Superior temporal gyrus (tissue), 1 donor: ENCODE measurements around the gene OTUD1.

Experiments
- DNase-seq: peaks from one replicate; pipeline ENCODE4 v3.0.0-alpha.2; 2016; ENCODE audit errors: extremely low spot score

OTUD1 gene

DNA sequence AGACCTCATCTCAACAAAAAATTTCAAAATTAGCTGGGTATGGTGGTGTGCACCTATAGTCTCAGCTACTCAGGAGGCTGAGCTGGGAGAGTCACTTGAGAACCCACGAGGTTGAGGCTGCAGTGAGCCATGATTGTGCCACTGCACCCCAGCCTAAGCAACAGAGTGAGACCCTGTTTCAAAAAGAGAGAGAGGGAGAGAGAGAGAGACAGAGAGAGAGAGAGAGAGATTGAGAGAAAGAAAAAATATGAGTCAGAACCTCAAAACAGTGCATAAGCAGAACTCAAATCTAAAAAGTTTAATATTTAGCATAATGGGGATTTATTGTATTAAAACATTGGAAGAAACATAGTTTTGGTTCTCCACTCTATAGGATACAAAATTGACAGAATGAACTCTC lies 17.5 kb upstream of the OTUD1 start:
- no peak for DNase-seq

DNA sequence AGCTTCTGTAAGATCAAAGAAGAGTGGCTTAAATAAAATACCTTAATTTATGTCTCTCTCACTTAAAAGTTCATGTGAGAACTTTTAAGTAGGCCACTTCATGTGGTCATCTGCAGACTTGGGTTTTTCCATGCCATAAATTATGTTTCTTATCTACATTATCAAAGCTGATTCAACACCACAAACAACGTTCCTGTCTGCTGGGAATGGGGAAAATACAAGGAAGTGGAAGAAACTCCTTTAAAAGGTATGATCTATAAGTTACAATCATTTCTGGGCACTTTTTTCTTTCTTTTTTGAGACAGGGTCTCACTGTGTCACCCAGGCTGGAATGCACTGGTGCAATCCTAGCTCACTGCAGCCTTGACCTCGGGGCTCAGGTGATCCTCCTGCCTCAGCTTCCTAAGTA lies 16.9 kb upstream of the OTUD1 start:
- no peak for DNase-seq

DNA sequence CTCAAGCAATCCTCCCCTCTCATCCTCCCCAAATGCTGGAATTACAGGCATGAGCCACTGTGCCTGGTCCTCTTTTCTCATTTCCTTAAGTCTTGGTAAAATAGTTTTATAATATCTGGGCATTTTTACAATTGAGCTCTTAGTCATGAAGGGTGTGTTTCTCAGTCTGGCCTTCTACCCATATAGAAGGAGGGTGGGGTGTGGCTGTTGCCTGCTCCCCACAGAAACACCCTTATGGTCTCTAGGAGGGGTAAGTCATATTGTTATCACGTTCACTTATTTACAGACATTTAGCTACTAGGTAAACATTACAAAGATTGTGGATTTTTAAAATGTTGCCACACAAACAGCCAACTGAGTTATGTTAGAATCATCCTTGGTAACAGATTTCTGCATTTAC lies 6.7 kb upstream of the OTUD1 start:
- no peak for DNase-seq

DNA sequence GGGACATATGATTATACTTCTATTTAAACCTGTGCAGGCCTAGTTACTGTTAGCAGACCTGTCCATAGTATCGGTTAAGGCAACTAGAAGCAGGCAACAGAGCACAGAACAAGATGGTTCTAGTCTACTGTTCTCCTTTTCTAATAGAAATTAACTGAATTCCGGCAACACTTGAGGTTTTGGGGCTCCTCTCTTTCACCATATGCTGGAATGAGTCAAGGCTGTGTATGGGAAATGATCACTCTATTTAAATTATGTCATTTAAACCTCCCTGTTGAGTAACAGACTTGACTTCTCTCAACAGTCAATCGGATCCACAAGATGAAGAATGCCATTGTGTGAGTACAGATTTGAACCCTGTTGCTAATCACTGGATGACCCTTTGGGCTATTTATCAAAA lies 6.2 kb upstream of the OTUD1 start:
- no peak for DNase-seq

DNA sequence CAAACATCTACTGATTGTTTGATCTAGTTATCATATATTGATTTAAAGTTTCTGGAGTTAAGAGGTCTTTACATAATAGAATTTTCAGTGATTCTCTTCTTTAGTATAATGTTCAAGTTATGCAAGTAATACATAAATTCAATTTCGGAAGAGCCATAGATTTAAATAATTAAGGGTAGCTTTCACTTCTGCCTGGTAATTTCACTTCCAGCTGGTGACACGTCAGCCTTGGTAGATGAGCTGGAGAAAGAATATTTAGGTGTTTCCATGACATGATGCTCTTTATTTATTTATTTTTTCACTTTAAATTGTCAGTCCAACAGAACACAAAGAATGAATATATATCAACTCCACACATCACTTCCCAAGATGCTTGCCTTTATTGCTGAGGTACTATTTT lies 5.2 kb upstream of the OTUD1 start:
- no peak for DNase-seq

DNA sequence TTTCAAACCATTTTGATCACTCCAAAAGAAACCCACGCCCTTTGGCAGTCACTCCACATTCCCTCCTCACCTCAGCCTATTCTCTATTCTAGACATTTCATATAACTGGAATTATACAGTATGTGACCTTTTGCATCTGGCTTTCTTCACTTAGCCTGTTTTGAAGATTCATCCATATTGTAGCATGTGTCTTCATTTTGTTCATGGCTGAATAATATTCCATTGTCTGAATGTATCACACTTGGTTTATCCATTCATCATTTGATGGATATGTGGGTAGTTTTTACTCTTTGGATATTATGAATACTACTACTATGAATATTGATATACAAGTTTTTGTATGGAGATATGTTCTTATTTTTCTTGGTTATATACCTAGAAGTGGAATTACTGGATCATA lies 3.5 kb upstream of the OTUD1 start:
- no peak for DNase-seq

DNA sequence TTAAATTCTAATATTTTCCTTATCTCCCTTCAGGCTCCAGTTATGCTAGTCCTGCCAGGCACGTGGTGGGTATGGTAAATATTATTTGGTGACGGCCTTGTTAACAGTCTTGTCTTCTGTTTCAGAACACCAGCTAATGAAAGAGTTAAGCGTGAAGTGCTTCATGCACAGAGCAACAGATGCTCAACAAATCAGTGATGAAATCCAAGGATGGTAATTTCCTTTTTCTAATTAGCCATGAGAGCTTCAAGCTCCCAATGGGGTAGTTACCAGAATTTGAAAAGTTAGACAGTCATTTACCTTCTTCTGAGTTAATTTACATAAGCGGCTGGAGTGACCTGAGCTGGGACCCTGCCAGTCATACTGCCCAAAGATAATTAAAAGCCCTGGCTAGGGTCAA lies 1.9 kb upstream of the OTUD1 start:
- DNase-seq = no peak

DNA sequence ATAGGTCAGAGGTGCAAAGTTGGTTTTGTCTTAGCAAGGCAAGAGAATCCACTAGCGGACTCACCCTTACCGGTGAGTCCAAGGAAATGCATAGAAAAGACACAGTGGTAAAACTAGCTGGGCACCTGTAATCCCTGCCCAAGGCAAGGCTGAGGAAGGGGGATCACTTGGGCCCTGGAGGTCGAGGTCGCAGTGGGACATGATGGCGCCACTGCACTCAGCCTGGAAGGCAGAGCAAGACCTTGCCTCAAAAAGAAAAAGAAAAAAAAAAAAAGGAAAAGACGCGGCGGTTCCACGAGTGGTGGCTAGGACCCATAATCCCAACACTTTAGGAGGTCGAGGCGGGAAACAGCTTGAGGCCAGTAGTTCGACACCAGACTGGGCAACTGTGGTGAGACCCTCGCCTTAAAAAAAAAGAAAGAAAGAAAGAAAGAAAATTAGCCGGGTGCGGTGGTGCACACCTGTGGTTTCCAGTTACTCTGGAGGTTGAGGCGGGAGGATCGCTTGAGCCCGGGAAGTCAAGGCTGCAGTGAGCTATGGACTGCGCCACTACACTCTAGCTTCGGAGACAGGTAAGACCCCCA lies 820 bp upstream of the OTUD1 start:
- DNase-seq = no peak

DNA sequence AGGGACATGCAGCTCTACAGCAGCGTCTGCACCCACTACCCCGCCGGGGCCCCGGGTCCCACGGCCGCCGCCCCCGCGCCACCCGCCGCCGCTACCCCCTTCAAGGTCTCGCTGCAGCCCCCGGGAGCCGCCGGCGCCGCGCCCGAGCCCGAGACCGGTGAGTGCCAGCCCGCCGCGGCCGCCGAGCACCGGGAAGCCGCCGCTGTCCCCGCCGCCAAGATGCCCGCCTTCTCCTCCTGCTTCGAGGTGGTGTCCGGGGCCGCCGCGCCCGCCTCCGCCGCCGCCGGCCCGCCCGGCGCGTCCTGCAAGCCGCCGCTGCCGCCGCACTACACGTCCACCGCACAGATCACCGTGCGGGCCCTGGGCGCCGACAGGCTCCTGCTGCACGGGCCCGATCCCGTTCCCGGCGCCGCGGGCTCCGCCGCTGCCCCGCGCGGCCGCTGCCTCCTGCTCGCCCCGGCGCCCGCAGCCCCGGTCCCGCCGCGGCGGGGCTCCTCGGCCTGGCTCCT lies 631 bp downstream of the OTUD1 start:
- no peak for DNase-seq

DNA sequence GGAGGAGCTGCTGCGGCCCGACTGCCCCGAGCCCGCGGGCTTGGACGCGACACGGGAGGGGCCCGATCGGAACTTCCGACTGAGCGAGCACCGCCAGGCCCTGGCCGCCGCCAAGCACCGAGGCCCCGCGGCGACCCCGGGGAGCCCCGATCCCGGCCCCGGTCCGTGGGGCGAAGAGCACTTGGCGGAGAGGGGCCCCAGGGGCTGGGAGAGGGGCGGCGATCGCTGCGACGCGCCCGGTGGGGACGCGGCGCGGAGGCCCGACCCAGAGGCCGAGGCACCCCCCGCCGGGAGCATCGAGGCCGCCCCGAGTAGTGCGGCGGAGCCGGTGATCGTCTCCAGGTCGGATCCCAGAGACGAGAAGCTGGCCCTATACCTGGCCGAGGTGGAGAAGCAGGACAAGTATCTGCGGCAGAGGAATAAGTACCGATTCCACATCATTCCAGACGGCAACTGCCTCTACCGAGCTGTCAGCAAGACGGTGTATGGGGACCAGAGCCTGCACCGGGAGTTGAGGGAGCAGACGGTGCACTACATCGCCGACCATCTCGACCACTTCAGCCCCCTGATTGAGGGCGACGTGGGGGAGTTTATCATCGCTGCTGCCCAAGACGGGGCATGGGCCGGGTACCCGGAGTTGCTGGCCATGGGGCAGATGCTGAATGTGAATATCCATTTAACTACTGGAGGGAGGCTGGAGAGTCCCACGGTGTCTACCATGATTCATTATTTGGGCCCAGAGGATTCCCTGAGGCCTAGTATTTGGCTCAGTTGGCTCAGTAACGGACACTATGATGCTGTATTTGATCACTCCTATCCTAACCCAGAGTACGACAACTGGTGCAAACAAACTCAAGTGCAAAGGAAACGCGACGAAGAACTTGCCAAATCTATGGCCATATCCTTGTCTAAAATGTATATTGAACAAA lies 1.4 kb downstream of the OTUD1 start:
- DNase-seq = no peak

DNA sequence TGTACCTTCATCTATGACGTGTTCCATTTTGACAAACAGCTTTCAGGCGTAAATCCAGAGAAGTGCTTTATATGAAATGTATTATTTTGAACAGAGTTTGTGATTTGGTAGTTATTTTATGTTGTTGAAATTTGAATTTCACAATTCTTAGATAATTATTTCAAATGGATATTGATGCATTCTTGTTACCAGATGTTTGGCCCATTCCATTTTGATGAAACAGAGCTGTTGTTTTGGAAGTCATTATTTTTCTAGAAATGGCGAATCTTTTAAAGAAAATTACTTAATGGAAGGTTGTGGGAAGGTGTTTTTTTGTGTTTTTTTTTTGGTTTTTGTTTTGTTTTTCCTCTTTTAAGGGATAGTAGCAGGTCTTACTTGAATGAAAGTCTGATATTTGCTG lies 2.4 kb downstream of the OTUD1 start:
- no peak for DNase-seq

DNA sequence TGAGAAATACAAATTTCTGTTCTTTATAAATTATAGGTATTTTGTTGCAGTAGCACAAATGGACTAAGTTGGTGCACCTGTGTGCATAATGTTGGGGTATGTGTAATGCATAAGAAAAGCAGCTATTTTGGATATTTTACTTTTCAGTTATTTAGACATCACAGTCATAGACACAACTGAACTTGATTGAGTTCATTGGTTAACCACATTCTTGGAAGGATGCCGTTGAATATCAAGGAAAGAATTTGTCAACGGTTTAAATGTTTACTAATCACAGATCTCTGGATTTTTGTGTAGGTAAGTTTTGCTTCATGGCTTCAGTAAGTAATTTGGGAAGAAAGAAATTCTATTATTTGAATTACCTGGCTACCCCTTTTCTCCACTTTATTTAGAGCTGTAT lies 4.1 kb downstream of the OTUD1 start:
- no peak for DNase-seq

DNA sequence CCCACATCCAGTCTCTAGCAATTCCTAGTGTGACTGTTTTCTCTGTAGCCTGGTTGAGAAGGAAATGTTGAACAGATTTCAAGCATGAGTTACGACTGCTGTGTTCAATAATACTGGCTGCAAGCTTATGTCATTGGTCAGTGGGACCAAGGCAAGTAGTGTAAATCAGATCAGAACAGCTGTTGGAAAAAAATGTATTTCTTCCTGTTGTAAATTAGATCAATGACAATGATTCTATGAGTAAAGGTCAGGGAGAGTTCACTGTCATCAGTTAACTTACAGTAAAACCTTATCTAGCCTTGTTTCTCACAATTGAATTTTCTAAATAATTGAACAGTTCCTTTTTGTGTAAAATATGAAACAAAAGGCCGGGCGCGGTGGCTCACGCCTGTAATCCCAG lies 6.7 kb downstream of the OTUD1 start:
- DNase-seq = no peak

DNA sequence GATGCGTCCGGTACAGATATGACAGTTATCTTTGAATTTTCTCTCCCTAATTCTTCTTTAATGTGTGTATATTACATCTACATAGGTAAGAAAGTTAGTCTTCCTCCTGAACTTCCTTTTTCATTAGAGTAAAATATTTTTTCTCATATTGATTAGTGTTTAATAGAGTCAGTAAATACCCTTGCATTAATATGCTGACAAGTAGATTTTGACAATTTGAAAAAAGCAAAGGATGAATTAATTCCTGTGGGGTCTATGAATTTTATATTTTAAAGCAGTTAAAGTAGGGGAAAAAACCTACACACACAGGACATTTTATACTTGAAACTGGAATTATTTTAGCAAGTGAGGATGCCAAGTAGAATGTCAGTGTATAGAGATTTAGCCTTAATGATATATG lies 9.4 kb downstream of the OTUD1 start:
- DNase-seq = no peak

DNA sequence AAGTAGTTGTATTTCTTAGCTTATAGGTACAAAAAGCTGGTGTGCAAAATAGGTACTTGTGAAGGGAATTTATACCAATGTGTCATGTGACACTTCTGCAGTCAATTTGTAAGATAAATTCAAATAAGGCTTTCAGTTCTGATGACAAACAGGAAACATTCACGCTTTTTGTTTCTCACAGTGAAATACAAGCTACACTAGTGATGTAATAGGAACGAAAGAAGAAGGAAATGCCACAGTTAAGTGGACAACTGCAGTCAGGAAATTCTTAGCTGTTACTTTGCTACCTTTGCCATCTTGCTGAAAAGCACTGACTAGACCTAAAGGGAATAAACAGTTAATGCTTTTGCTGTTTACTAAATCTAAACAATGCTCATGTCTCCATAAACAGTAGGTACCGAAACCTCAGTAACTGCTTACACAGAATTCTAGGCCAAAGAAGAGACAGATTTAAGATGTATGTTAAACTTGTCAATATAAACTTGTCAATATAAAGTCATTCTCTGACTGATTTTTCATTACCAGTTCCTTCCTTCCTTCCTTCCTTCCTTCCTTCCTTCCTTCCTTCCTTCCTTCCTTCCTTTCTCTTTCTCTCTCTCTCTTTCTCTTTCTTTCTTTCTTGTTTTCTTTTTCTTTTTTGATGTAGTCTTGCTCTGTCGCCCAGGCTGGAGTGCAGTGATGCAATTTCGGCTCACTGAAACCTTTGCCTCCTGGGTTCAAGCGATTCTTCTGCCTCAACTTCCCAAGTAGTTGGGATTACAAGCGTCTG lies 10.1 kb downstream of the OTUD1 start:
- DNase-seq = no peak

DNA sequence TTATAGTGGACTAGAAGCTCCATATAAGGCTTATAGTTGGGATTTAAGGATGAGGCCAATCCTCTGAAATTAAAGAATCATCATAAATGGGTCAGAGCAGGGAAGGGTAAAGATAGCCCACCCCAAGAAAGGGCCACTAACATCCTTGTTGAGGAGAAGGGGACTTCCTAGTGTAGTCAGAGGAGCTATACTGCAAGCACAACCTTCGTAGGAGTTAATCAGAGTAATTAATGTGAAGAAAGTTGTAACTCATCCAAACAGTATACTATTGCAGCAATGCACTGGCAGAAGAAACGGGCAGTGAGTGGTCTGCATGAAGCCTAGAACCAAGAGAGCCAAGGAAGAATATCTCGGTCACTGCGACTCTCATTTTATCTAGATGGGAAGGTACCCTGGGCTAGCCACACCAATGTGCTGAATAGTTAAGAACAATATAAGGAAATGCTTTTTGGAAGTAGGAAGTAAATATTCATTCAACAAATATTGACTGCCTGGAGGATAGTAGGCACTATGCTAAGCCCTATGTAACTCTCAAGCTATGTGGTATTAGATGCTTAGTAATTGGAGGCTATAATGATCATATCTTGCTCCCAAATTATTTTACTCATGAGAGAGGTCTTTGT lies 13.3 kb downstream of the OTUD1 start:
- DNase-seq = no peak

DNA sequence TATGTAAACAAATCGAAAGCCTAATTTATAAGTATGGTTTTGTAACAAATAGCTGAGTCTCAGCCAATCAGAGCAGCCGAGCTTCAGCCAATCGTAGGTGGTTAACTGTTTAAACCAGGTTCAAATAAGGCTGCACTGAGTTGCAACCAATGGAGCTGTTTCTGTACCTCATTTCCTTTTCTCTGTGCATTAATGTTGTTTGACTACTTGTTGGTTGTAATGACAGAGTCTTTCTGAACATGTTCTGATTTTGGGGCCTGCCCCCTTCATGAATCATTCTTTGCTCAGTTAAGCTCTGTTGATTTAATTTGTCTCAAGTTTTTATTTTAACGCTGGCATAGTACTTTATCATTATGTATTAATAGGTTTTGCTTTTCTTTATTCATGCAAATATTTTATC lies 14.6 kb downstream of the OTUD1 start:
- no peak for DNase-seq

DNA sequence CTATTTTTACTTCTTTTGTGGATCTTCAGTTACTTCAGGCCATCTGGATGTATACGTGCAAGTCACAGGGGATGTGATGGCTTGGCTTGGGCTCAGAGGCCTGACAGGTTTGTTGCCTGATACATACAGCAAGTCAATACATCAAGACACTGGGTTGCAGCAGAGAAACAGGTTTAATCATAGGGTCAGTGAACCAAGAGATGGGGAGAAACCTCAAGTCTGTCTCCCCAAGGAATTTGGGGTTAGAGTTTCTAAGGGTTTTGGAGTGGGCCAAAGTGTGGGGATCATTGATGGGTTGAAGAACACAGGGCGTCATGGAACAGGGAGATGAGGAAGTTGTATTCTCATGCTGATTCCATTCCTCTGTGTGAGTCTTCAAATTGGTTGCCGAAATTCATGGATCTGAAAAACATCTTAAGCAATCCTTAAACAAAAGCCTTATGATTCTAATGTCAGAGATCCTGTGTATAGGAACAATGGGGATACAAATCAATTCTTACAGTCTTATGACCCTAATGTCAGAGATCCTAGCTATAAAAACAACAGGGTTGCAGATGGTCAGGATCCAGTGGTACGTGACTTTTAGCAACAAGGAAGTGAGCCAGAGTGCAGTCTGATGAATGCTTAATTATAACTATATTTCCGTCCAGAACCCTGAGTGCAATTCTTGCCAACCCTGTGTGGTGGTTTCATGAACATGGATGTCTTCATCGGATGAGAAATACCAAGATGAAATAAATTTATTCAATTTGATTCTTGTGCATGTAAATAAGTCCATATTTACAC lies 18.9 kb downstream of the OTUD1 start:
- DNase-seq = no peak

DNA sequence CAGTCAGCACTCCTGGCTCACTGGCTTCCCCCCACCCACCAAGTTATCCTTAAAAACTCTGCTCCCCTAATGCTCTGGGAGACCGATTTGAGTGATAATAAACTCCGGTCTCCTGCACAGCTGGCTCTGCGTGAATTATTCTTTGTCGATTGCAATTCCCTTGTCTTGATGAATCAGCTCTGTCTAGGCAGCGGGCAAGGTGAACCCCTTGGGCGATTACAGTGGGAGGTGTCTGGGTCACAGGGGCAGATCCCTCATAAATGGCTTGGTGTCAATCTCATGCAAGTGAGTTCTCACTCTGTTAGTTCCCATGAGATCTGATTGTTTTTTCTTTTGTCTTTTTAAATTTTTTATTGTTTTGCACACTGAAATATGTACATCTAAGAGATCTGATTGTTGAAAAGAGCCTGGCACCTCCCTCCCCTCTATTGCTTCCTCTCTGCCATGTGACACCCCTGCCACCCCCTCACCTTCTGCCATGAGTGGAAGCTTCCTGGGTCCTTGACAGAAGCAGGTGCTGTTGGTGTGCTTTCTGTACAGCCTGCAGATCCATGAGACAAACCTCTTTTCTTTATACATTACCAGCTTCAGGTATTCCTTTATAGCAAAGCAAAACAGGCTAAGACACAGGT lies 20.5 kb downstream of the OTUD1 start:
- no peak for DNase-seq

DNA sequence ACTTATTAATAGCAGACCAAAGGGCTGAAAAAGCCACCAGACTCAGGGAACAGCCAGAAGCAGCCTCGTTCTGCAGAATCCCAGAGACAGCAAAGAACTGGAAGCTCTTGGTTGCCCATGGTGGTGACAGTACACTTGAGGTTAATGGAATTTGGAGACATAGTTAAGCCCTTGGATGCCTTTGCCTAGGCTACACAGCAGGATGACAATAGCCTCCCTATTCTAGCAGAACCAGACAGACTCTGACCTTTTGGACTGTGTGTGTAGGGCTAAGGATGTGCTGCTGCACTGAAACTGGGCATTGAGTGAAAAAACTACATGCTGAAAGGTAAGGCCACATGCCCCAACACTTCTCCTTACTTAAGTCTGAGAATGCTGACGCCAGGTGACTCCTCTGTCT lies 22.7 kb downstream of the OTUD1 start:
- no peak for DNase-seq

DNA sequence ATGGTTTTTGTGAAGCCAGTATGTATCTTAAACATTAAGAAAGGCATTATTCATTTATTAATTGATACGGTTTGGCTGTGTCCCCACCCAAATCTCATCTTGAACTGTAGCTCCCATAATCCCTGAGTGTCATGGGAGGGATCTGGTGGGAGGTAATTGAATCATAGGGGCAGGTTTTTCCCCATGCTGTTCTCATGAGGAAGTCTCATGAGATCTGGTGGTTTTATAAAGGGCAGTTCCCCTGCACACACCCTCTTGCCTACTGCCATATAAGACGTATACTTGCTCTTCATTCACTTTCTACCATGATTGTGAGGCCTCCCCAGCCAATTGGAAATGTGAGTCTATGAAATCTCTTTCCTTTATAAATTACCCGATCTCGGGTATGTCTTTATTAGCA lies 28.1 kb downstream of the OTUD1 start:
- DNase-seq = no peak
